Stimulated activated CD4-positive, alpha-beta T cell treated with anti-CD3 and anti-CD28 coated beads, Interleukin-1b, Interleukin-23, amount 100 ng/mL, for 1 hour (primary cell): ENCODE measurements around the gene BAG5.

ENCODE experiments used
- DNase-seq, 2 donors: peaks; one replicate each; pipeline ENCODE4 v3.0.0-alpha.2; 2020; ENCODE audit warnings: low read depth in 2 of 2

BAG5 gene

GRCh38 chr14:103509864-103510723, 52.4 kb downstream of the BAG5 start:
- no peak for DNase-seq

- no peak for DNase-seq
Measured at GRCh38 chr14:103508521-103509329, 53.7 kb downstream of the BAG5 start.

GRCh38 chr14:103507751-103508150, 54.7 kb downstream of the BAG5 start:
- DNase-seq: no peak
